Endothelial cell of umbilical vein (primary cell): Measurements from ENCODE around the gene MGST3.

Experiments
- POLR2A ChIP-seq: IDR thresholded peaks from 2 replicates; pipeline ENCODE4 v1.6.1; 2012; ENCODE audit warnings: low read depth, mild to moderate bottlenecking, control low read depth, low read length
- POLR2AphosphoS5 ChIP-seq: IDR thresholded peaks from 2 replicates; pipeline ENCODE4 v1.6.1; 2012; ENCODE audit warnings: low read depth, mild to moderate bottlenecking, control low read depth, low read length, moderate library complexity; ENCODE audit not compliant: insufficient read depth
- TF ChIP-seq, protein P1 (sequence below), 2 donors: IDR thresholded peaks; 1 replicate in 1 of 2; 2 replicates in 1 of 2; pipeline ENCODE4 v1.5.1; 2011; ENCODE audit warnings: low read length in 2 of 2, mild to moderate bottlenecking in 2 of 2, moderate library complexity in 2 of 2, control low read depth in 1 of 2, inconsistent platforms in 1 of 2, low read depth in 1 of 2; ENCODE audit not compliant: insufficient read depth in 1 of 2; ENCODE audit errors: extremely low read depth in 1 of 2

DNA sequence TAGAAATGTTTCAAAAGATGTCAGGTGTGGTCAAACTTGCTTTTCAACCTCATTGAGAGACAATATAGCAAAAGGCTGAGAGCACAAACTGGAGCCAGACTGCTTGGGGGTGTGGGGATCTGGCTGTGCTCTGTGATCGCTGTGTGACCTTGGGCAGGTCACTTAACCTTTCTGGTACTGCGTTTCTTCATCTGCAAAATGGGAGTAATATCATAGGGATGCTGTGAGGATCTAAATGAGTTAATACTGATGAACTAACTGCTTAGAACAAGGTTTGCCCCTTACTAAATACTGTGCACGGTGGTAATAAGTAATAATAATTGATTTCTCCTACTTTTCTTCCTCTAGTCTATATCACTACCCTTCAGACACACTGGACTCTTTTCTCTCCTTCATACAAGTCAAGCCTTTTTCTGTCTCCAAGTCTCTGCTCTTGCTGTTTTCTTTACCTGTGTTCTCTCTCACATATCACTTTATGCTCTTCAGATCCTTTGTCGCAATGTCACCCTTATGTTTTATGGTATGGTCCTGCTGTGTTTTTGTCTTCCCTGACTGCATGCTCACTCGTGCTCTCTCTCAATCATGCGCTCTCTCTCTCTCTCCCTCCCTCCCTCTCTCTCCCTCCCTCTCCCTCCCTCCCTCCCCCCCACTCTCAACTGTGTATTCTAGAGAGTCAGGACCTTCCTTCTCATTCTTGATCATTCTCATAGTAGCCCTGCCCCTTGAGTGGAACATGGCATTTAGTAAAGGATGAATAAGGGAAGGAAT is 3.3 kb downstream of the MGST3 start:
- TF ChIP-seq POLR2A (no peak), POLR2AphosphoS5 (no peak)
- TF ChIP-seq, protein P1, sequence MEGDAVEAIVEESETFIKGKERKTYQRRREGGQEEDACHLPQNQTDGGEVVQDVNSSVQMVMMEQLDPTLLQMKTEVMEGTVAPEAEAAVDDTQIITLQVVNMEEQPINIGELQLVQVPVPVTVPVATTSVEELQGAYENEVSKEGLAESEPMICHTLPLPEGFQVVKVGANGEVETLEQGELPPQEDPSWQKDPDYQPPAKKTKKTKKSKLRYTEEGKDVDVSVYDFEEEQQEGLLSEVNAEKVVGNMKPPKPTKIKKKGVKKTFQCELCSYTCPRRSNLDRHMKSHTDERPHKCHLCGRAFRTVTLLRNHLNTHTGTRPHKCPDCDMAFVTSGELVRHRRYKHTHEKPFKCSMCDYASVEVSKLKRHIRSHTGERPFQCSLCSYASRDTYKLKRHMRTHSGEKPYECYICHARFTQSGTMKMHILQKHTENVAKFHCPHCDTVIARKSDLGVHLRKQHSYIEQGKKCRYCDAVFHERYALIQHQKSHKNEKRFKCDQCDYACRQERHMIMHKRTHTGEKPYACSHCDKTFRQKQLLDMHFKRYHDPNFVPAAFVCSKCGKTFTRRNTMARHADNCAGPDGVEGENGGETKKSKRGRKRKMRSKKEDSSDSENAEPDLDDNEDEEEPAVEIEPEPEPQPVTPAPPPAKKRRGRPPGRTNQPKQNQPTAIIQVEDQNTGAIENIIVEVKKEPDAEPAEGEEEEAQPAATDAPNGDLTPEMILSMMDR (IDR thresholded peaks at IDR 0.05; ENCODE audit: extremely low read depth in 1 of 2, insufficient read depth in 1 of 2, low read depth in 1 of 2, low read length in 2 of 2) = no peak
